IPS-NIHi7 (cell line): ENCODE measurements around the gene MLIP.
"Not testable (repeated sequence)": the region's sequence is repeated elsewhere in the genome, so short reads cannot be mapped to it uniquely, and the experiment has no call there.

Experiments used
- DNase-seq: peaks from one replicate; pipeline ENCODE4 v3.0.0; 2012; ENCODE audit warnings: mixed read lengths; ENCODE audit errors: extremely low spot score

The MLIP gene, protein sequence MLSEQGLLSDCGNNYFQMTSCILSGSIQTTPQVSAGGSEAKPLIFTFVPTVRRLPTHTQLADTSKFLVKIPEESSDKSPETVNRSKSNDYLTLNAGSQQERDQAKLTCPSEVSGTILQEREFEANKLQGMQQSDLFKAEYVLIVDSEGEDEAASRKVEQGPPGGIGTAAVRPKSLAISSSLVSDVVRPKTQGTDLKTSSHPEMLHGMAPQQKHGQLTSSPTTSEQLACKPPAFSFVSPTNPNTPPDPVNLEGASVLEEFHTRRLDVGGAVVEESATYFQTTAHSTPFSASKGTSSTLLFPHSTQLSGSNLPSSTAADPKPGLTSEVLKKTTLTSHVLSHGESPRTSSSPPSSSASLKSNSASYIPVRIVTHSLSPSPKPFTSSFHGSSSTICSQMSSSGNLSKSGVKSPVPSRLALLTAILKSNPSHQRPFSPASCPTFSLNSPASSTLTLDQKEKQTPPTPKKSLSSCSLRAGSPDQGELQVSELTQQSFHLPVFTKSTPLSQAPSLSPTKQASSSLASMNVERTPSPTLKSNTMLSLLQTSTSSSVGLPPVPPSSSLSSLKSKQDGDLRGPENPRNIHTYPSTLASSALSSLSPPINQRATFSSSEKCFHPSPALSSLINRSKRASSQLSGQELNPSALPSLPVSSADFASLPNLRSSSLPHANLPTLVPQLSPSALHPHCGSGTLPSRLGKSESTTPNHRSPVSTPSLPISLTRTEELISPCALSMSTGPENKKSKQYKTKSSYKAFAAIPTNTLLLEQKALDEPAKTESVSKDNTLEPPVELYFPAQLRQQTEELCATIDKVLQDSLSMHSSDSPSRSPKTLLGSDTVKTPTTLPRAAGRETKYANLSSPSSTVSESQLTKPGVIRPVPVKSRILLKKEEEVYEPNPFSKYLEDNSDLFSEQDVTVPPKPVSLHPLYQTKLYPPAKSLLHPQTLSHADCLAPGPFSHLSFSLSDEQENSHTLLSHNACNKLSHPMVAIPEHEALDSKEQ

DNA sequence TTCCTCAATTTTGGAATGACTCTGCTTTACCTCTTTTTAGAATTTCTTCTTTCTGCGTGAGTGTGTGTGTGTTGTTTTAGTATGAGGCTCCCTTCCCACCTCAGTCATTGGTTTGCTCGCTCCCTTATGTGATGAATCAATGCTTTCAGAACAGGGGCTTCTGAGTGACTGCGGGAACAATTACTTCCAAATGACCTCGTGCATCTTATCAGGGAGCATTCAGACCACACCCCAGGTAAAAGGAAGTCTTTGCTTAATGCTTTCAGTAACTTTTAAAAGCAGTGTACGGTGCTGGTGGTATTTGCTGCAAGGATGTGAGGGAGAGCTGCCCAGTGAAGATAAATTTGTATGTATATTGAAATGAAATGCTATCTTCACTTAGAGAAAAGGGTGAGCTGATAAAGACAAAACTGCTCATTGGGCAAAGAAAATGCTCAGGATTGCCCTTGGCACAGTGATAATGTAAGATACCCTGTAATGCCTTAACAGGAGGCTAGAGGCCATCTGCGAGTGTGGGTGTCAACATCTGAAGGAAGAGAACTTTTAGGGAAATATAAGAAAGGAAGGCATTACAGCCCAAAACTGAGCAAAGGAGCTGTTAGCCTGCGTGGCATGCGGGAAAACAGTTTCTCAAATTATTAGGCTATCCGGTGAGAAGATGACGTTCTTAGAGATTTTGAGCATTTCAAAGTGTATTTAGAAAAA is at the start of gene MLIP:
Gene MLIP (plus strand): TSS at position 103 of the 705 bp plus-strand sequence. CDS start 37 bp downstream, at position 140.
- no peak for DNase-seq

DNA sequence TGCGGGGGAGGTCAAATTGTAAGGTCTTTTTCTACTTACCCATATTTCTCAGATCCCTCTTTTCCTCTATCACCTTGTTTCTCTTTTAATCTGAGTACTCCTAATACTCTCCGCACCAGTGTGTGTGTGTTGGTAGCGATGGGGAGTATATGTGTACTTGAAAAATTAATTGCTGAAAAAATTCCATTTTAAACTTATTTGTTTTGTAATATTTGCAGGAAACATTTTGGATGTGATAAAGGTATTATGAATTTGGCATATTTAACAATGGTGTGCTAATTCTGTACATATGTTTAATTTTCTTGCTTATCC is 48.1 kb upstream of the MLIP start:
- DNase-seq, result no peak

DNA sequence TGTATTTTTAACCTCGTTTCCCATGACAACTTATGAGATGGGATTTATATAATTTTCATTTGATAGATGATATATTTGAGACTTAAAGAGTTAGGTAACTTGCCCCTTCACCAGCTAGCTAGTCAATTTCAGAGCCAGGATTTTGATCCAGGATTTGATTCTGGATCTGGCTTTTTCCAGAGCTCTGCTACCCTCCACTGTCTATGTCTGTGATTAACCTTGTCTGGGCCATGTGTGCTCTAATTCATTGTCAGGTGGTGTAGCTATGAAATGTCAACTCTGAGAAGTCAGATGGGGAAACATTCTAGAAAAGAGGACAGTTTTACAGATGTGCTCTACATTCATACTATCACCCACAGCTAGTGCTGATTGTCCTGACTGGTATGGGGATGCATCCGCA is 42.5 kb upstream of the MLIP start:
- DNase-seq, result no peak

DNA sequence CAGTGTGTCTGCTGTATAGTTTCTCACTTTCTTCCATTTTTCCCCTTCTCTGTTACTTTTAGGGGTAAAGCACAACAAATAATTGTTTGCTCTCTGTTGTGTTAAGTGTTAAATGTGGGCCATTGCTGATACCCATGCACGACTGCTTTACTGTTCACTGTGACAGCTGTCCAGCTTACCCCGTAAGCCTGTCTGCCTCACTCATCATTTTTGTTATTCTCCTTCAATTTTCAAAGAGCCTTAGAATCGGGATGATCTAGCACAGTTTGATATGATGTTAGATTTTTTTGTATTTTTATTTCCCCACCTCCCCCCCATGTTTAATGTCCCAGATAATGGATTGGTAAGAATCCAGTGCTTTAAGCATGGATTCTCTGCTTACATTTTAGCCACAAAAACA is 41.2 kb upstream of the MLIP start:
- no peak for DNase-seq

DNA sequence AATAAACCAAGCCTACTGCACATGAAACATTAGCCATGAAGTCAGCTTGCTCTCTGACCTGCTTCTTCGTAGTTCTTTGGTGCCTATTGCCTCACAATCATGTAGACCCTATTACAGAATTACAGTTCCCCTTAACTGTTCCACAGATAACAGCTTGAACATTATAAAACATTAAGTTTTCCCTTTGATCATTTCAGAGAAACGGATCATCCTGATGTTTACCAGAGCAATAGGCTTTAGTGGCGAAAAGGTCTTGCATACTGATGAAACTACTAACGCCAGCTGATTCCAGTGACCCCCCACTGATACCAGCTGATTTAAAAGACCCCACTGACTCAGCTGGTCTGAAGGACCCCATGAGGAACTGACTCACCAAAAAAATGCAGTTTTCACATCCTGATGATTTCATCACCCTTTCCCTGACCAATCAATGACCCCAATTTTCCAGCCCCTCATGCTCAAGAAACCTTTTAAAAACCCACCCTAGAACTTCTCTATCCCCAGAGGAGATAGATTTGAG is 39.4 kb upstream of the MLIP start:
- DNase-seq, result no peak

DNA sequence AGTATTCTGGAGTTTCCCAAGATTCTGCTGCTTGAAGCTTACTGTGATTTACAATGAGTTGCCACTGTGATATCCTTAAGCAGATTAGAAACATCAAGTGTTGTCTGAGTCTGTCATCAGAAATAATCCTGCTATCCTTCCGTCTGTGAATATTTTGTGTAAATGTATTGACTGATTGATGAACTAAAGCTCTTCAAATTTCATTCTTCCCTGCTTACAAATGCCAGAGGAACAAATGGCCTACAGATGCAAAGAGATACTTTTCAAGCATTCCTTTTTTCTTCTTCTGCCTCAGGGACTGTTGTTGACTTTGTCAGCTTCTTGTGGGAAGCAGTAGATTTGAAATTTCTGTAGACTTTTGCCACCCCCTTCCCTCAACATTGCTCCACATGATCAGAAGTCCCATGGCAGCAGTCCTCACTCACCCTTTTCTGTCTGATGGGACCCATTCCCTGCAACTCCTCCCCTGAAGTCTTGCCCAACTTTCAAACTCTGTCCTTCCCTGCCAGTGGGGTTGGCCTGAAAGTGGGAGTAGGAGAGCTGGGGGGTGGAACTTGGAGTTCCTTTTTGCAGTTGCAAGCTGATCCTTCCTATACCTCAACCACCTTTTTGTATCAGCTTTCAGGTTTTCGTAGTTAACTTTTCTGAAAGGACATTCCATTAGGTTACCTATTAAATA is 38.5 kb upstream of the MLIP start:
- no peak for DNase-seq

DNA sequence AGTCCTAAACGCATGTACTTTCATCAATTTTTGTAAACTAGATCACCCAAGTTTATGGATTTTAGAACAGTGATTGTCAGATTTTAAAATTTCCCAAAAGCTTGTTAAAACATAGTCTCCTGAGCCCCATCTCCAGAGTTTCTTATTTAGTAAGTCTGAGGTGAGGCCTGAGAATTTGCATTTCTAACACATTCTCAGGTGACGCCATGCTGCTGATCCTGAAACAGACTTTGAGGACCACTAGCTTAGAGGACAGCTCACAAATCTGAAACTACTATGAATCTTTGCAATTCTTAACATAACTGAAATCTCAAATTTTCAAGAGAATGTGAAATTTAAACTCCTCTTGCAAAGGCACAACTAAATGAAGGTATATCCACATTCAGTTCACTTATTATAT is 37.8 kb upstream of the MLIP start:
- DNase-seq, result no peak

DNA sequence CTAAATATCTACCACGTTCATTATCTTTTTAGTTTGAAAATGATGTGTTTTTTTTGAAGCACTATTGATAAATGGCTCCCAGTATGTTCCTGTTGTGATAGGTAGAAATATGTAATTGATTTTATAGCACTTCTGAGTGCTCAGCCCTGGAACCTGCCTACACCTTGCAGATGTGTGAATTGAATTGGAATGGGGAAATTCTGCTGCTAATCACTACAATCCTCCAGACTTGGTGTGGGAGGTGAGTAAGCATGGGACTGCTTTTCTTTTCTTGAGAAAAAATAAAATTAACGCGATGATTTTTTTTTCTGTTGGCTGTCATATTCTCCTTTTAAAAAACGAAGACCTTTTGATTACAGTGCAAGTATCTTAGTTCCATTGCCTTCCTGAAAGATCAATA is 37.1 kb upstream of the MLIP start:
- DNase-seq, result no peak

DNA sequence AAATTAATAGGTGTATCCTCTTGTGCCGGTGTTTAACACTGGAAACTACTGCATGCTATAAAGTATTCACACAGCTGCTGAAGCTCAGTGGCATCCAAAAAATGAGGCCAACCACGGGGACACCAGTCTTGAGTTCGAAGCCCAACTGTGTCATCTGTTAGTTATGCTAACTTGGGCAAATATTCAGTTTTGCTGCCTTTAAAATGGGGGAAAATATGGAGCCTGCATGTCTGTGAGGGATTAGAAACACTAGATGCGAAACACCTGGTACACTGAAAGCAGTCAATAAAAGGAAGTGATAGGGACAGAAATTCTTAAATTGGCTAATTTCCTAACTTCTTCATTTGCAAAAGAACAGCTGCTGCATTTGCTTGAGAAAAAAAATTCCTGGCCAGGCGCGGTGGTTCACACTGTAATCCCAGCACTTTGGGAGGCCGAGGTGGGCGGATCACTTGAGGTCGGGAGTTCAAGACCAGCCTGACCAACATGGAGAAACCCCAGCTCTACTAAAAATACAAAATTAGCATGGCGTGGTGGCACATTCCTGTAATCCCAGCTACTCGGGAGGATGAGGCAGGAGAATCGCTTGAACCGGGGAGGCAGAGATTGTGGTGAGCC is 36.6 kb upstream of the MLIP start:
- no peak for DNase-seq

DNA sequence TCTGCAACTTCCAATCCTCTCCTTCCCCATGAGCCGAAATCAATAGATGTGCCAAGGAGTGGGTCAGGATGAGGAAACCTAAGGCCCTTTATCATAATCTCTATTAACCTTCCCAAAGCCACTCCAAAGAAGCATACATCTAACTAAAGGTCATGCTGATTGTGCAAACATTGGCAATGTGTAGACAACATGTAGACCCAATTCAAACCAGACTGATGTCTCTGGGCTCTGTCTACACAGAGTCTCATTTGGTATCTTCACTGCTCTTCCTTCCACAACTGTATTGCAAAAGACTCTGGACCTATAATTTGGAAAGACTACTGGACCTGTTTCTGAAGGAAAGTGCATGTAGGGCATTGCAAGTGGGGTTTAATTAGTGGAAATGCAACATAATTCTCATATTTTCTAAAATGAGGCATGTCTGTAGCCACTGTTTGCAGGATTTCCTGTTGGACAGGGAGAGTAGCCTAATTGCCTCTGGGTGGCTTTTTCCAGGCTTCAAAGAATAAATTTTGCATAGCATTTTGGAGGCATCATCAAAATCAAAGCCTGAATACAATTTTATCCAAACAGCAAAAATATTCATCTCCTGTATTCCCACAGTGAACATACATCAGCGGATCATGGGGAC is 35.0 kb upstream of the MLIP start:
- no peak for DNase-seq

DNA sequence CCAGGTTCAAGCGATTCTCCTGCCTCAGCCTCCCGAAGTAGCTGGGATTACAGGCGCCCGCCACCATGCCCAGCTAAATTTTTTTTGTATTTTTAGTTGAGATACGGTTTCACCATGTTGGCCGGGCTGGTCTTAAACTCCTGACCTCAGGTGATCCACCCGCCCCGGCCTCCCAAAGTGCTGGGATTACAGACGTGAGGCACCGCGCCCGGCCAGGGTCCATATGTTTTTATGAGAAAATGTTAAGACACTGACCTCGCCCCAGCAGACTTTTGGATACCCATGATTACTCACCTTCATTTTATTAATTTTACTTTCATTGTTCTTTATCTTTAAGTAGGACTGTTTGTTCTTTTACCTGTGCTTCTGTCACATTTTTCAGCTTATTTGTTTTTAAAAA is 29.7 kb upstream of the MLIP start:
- not testable (repeated sequence) for DNase-seq

DNA sequence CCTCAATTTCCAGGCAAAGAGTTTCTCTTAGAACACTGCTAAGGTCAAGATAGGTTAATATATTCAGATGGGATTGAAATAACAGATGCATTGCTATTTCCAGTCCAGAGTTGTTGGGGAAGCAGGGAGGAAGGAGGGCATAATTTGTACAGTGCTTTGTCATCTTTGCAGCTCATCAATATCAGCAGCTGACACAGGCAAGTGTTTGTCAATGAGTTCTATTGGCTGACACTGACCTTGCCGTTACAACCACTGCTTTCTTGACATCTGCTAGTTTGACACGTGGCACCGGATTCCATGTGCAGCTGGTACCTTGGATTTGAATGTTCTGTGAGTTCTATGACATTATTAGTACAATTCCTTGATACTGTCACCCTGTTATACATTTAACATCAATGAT is 28.0 kb upstream of the MLIP start:
- DNase-seq, result no peak

DNA sequence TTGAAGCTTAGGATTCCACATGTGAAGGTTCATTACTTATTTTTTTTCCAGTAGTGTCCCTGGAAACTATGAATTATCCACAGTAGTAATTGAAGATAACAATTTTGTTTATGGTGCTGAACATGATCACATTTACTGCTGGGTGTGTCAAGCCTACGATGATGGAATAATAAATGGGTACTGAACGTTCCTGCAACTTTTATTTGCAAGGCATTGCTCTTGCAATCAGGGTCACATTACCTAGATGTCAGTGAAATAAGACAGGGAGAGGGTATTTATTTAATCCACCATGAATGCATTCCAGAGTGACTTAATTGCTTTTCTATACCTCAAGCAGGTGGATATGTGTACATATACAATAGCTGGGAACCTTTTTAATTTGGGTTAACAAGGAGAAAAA is 27.0 kb upstream of the MLIP start:
- no peak for DNase-seq

DNA sequence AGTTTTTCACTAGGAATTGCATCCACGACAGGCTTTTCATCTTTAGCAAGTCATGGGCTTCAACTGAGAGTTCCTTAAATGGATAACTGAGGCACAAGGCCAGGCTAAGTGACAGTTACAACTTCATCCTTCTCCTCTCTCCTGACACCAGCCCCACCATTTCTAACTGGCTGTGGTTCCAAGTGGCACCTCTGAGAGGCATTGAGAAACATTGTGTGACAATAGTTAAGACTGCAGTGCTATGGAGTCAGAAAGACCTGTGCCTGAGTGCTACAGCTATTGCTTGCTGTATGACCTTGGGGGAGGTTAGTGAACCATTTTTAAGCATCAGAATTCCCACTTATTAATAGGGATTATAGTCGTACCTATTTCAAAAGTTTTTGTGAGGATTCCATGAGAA is 26.2 kb upstream of the MLIP start:
- no peak for DNase-seq

DNA sequence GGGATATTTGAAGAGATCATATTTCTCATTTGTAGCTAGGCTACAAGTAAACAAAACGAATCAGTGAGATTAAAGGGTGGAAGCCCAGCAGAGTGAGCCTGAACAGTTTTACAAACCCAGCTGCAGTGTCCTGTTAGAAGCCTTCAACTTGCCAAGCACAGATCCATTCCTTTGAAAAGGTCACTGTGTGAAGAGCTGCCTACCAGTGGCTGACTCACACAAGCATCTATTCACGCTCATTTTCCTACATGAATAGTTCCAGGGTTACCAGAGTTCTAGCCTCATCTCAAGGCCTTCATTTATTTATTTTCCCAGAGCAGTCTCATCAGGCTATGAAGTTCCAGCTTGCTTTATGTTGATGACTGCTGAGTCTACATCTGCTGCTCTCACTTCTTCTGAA is 25.7 kb upstream of the MLIP start:
- no peak for DNase-seq

DNA sequence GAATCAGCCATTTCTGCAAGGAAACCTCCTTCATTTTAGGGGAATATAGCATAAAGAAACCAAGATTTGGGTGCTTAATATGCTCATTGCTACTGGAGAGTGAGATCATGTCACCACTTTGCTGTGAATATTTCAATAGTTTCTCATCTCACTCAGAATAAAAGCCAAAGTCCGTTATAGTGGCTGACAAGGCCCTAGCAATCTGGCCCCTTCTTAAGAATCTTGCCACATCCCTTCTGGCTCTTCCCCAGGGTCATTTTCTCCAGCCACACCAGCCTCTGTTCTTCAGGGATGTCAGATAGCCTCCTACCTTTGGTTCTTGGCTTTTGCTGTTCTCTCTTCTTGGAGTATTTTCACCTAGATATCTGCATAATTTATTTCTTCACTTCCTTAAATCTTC is 24.8 kb upstream of the MLIP start:
- no peak for DNase-seq

DNA sequence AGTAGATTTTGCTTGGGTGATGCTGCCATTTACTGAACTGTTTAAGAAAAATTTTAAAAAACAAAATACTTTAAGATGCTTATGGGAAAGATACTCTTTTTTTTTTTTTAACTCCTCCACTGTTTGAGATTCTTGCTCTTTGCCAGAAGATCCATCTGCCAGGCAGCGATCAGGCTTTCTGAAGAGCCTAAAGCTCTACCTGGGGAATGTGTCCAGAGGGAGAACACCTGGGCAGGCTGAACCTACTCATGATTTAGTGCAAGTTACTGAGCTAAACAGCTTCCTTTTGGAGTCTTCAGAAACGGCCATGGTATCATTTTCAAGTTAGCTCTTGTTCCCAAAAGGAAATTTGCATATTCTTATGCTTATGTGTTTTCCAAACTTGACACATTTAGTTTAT is 23.5 kb upstream of the MLIP start:
- no peak for DNase-seq

DNA sequence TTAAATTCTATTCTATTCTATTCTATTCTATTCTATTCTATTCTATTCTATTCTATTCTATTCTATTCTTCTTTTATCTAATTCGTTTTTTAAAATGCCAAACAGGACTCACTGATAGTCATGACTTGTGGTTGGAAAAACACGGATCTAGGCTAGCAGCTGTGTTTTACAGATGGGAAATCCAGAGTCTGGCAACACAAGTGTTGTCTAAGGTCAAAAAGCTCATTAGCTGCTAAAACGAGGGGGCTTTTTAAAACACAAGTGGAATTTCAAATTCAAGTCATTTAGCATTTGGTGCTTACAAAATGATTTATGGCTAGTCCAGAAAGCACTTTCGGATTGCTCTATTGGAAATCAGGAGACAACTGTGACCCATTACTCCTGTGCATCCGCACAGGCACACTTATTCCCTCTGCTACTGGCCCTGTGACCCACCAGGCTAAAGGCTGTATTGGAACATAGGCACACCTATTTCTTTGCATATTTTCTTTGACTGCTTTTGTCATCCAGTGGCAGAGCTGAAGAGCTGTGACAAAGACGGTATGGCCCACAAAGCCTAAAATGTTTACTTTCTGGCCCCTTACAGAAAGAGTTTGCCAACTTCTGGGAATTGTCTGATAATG is 17.8 kb upstream of the MLIP start:
- DNase-seq, result no peak

DNA sequence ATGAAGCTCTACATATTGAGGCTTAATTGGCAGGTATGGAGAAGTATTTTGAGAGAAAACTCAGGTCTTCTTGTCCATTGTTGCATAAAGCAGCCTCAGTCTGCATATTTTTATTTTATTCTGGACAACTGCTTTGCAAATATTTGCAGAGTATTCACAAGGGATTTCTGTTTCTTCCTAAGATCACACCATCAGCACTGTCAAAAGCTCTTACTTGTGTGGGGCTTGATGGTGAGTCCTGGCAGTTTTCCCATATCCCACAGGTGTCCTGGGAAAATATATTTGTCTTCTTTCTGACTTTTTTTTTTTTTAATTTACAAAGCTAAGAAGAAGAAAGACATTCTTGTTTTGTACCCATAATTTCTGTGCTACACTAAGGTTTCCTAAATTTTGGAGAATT is 16.9 kb upstream of the MLIP start:
- no peak for DNase-seq

DNA sequence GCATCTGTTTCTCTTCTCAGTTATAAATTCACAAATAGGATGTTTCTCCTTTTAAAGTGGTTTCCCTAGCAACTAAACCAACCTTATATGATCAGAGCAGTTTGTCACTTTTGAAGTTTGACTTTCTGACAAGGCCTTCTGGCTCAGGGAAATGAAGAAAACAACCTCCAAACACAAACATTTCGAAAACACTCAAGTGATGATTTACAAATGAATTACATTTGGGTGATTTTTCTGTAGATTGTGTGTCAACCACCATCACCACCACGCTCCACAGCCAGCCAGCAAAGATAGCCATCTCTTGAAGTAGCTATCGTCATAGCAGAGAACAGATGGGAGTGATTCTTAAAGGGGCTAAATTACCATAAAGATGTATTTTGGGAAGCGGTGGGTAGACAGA is 16.5 kb upstream of the MLIP start:
- no peak for DNase-seq
